M059J (cell line): ENCODE results near the gene HSBP1L1. TPM values are rescaled to one million over a fixed set of nuclear protein-coding genes. Genes with fewer than 3 reads are reported as not detected.

Experiments
- DNase-seq: peaks from one replicate; pipeline ENCODE4 v3.0.0-alpha.2; 2012; ENCODE audit warnings: low read depth
- total RNA-seq: library from RNA; depleted of rRNA; stranded (reverse); fragments of >200 nt; shearing (Covaris generic); gene quantifications from 2 replicates; pipeline ENCODE4 v1.2.3, GENCODE V29; 2014

The HSBP1L1 gene
- total RNA-seq, 1 experiment from 2014 or later: 6.8 TPM

- DNase-seq: peak; percentile 10
Measured at GRCh38 chr18:79930020-79930642, 34.3 kb upstream of the HSBP1L1 start.

GRCh38 chr18:79931475-79931874, 33.0 kb upstream of the HSBP1L1 start:
- DNase-seq: no peak

GRCh38 chr18:79932907-79933306, 31.5 kb upstream of the HSBP1L1 start:
- peak; percentile 9 for DNase-seq

- no peak for DNase-seq
Measured at GRCh38 chr18:79933765-79934164, 30.7 kb upstream of the HSBP1L1 start.

GRCh38 chr18:79934311-79935097, 29.9 kb upstream of the HSBP1L1 start:
- DNase-seq: no peak

GRCh38 chr18:79935098-79935480, 29.4 kb upstream of the HSBP1L1 start:
- no peak for DNase-seq

- DNase-seq: no peak
Measured at GRCh38 chr18:79935499-79935898, 28.9 kb upstream of the HSBP1L1 start.

- DNase-seq: no peak
Measured at GRCh38 chr18:79935925-79936324, 28.5 kb upstream of the HSBP1L1 start.

- no peak for DNase-seq
Measured at GRCh38 chr18:79936641-79937040, 27.8 kb upstream of the HSBP1L1 start.

- no peak for DNase-seq
Measured at GRCh38 chr18:79937103-79937860, 27.2 kb upstream of the HSBP1L1 start.

GRCh38 chr18:79938196-79938595, 26.2 kb upstream of the HSBP1L1 start:
- DNase-seq: no peak

GRCh38 chr18:79939096-79939495, 25.3 kb upstream of the HSBP1L1 start:
- no peak for DNase-seq

- no peak for DNase-seq
Measured at GRCh38 chr18:79940126-79940813, 24.2 kb upstream of the HSBP1L1 start.

GRCh38 chr18:79940814-79941472, 23.5 kb upstream of the HSBP1L1 start:
- no peak for DNase-seq

- DNase-seq: no peak
Measured at GRCh38 chr18:79941473-79942119, 22.8 kb upstream of the HSBP1L1 start.

- DNase-seq: no peak
Measured at GRCh38 chr18:79942211-79942610, 22.2 kb upstream of the HSBP1L1 start.

GRCh38 chr18:79942786-79943607, 21.4 kb upstream of the HSBP1L1 start:
- DNase-seq: no peak

GRCh38 chr18:79943608-79944125, 20.8 kb upstream of the HSBP1L1 start:
- DNase-seq: no peak

GRCh38 chr18:79944126-79944731, 20.2 kb upstream of the HSBP1L1 start:
- no peak for DNase-seq

GRCh38 chr18:79944746-79945117, 19.7 kb upstream of the HSBP1L1 start:
- DNase-seq: no peak
